GM23338 (cell line): Measurements from ENCODE around the gene SLC6A13. TPM values are rescaled to one million over a fixed set of nuclear protein-coding genes. Genes with fewer than 3 reads are reported as not detected.

Experiments
- ATAC-seq: fragments of 200-7000 bp; cut with Tn5 transposase; 3 replicates; pipeline ENCODE4 v1.9.1; 2020
- DNase-seq: peaks from one replicate; pipeline ENCODE4 v3.0.0-alpha.2; 2015; ENCODE audit warnings: low spot score
- H2AFZ ChIP-seq: fragments of 200-600 bp; sonication (generic); 2 replicates; pipeline ENCODE4 v1.8.0; 2016; ENCODE audit warnings: antibody characterized with exemption, mild to moderate bottlenecking, moderate library complexity
- H3F3A ChIP-seq: fragments of 200-600 bp; sonication (generic); replicated peaks from 2 replicates; pipeline ENCODE4 v1.8.0; 2017; ENCODE audit warnings: antibody characterized with exemption, mixed run types, low read depth
- H3K27ac ChIP-seq: fragments of 200-600 bp; sonication (generic); 2 replicates; pipeline ENCODE4 v1.6.1; 2016; ENCODE audit warnings: low read depth
- H3K27me3 ChIP-seq: fragments of 200-600 bp; sonication (generic); 2 replicates; pipeline ENCODE4 v1.8.0; 2016; ENCODE audit warnings: mild to moderate bottlenecking, mixed run types, moderate library complexity; ENCODE audit not compliant: insufficient read depth
- H3K36me3 ChIP-seq: fragments of 200-600 bp; sonication (generic); 2 replicates; pipeline ENCODE4 v1.8.0; 2016; ENCODE audit warnings: mild to moderate bottlenecking; ENCODE audit not compliant: insufficient read depth
- H3K4me1 ChIP-seq: fragments of 200-600 bp; sonication (generic); 2 replicates; pipeline ENCODE4 v1.8.0; 2016; ENCODE audit warnings: mild to moderate bottlenecking, moderate library complexity; ENCODE audit not compliant: insufficient read depth
- H3K4me2 ChIP-seq: fragments of 200-600 bp; sonication (generic); 2 replicates; pipeline ENCODE4 v1.7.1; 2017; ENCODE audit warnings: mixed run types
- H3K4me3 ChIP-seq: fragments of 200-600 bp; sonication (generic); 2 replicates; pipeline ENCODE4 v1.6.1; 2016; ENCODE audit warnings: mixed run types
- H3K79me2 ChIP-seq: fragments of 200-600 bp; sonication (generic); replicated peaks from 2 replicates; pipeline ENCODE4 v1.8.0; 2017; ENCODE audit warnings: mild to moderate bottlenecking; ENCODE audit not compliant: insufficient read depth
- H3K9me2 ChIP-seq: fragments of 200-600 bp; sonication (generic); 2 replicates; pipeline ENCODE4 v1.8.0; 2017; ENCODE audit not compliant: insufficient read depth
- H4K20me1 ChIP-seq: fragments of 200-600 bp; sonication (generic); replicated peaks from 2 replicates; pipeline ENCODE4 v1.8.0; 2017; ENCODE audit warnings: mild to moderate bottlenecking; ENCODE audit not compliant: insufficient read depth
- H3K27ac Mint-ChIP-seq: 2 replicates; pipeline ENCODE4 v1.8.0; 2020; ENCODE audit warnings: inconsistent platforms, mild to moderate bottlenecking, moderate library complexity, mixed read lengths
- H3K27me3 Mint-ChIP-seq: 3 replicates; pipeline ENCODE4 v1.8.0; 2022; ENCODE audit warnings: low read depth, mild to moderate bottlenecking, moderate library complexity, mixed read lengths, inconsistent platforms; ENCODE audit not compliant: insufficient read depth, poor library complexity
- H3K36me3 Mint-ChIP-seq: 3 replicates; pipeline ENCODE4 v1.8.0; 2021; ENCODE audit warnings: low read depth, mild to moderate bottlenecking, inconsistent platforms, moderate library complexity, mixed read lengths
- H3K4me1 Mint-ChIP-seq: 3 replicates; pipeline ENCODE4 v1.8.0; 2020; ENCODE audit warnings: mild to moderate bottlenecking, inconsistent platforms, mixed read lengths
- H3K4me3 Mint-ChIP-seq: 3 replicates; pipeline ENCODE4 v1.8.0; 2021; ENCODE audit warnings: moderate library complexity, mild to moderate bottlenecking, inconsistent platforms, mixed read lengths
- H3K9me3 Mint-ChIP-seq: 3 replicates; pipeline ENCODE4 v1.8.0; 2020; ENCODE audit warnings: moderate library complexity, mild to moderate bottlenecking, inconsistent platforms, mixed read lengths
- CTCF ChIP-seq, 2 experiments: fragments of 200-600 bp in 1 of 2; sonication (generic) in 1 of 2; conservative IDR thresholded peaks; 2 replicates each; pipeline versions ENCODE4 v1.5.1 to v1.6.1; 2016 to 2017; ENCODE audit warnings: antibody characterized with exemption in 2 of 2, low read depth in 2 of 2, mild to moderate bottlenecking in 2 of 2, moderate library complexity in 1 of 2
- ETS1 ChIP-seq: IDR thresholded peaks from 2 replicates; pipeline ENCODE4 v1.6.1; 2016; ENCODE audit warnings: antibody characterized with exemption
- EZH2 ChIP-seq: fragments of 200-600 bp; sonication (generic); IDR thresholded peaks from one replicate; pipeline ENCODE4 v1.8.0; 2017; ENCODE audit warnings: antibody characterized with exemption, mild to moderate bottlenecking, low read depth; ENCODE audit not compliant: unreplicated experiment
- EZH2phosphoT487 ChIP-seq: fragments of 200-600 bp; sonication (generic); IDR thresholded peaks from one replicate; pipeline ENCODE4 v1.8.1; 2018; ENCODE audit warnings: antibody characterized with exemption; ENCODE audit not compliant: unreplicated experiment
- JUNB ChIP-seq: IDR thresholded peaks from one replicate; pipeline ENCODE4 v1.6.1; 2016; ENCODE audit warnings: antibody characterized with exemption; ENCODE audit not compliant: unreplicated experiment
- NANOG ChIP-seq: IDR thresholded peaks from 2 replicates; pipeline ENCODE4 v1.6.1; 2016; ENCODE audit warnings: antibody characterized with exemption, borderline replicate concordance
- POLR2AphosphoS5 ChIP-seq: IDR thresholded peaks from 2 replicates; pipeline ENCODE4 v1.6.1; 2016; ENCODE audit warnings: antibody characterized with exemption, low read depth
- REST ChIP-seq: IDR thresholded peaks from one replicate; pipeline ENCODE4 v1.6.1; 2018; ENCODE audit warnings: antibody characterized with exemption; ENCODE audit not compliant: unreplicated experiment
- STAT1 ChIP-seq: IDR thresholded peaks from one replicate; pipeline ENCODE4 v1.6.1; 2016; ENCODE audit warnings: antibody characterized with exemption; ENCODE audit not compliant: unreplicated experiment
- ZNF114 ChIP-seq: fragments of 250-450 bp; sonication (Bioruptor Pico); IDR thresholded peaks from 2 replicates; pipeline ENCODE4 v1.5.0; 2020; ENCODE audit warnings: mild to moderate bottlenecking, moderate library complexity
- ZNF331 ChIP-seq: fragments of 250-450 bp; sonication (Bioruptor Pico); IDR thresholded peaks from 2 replicates; pipeline ENCODE4 v1.5.0; 2020; ENCODE audit warnings: low read depth, mild to moderate bottlenecking, moderate library complexity
- polyA plus RNA-seq: library from polyadenylated mRNA; unstranded; fragments of >200 nt; fragmentation: Nextera tagmentation; extraction: Ambion mirVana; gene quantifications from 2 replicates; pipeline ENCODE4 v1.2.1, GENCODE V29; 2016
- total RNA-seq: library from RNA; depleted of rRNA; stranded (reverse); fragments of >200 nt; shearing (Covaris generic); gene quantifications from 2 replicates; pipeline ENCODE4 v1.2.3, GENCODE V29; 2014

SLC6A13 gene
- total and polyA plus RNA-seq, 2 experiments from 2014 or later = not detected

- TF ChIP-seq ETS1 (no peak), CTCF (conservative IDR thresholded peaks at IDR 0.05; ENCODE audit: low read depth in 2 of 2) (no peak), REST (no peak), NANOG (no peak), ZNF114 (CRISPR knock-in tag) (no peak), EZH2phosphoT487 (no peak), JUNB (no peak), STAT1 (no peak), ZNF331 (CRISPR knock-in tag) (no peak), EZH2 (no peak), POLR2AphosphoS5 (no peak)
Observed at GRCh38 chr12:213527-213932, 49.1 kb downstream of the SLC6A13 start (continued).

- Histone ChIP-seq H3K27me3 (peaks cover 12% of the 10 kb centered on the region), H3K79me2 (no peaks in the 10 kb centered on the region), H3K36me3 (no peaks in the 10 kb centered on the region), H3K4me2 (no peak overlapping the region), H3K27ac (no peak overlapping the region), H3K4me3 (no peak overlapping the region), H3F3A (no peaks in the 10 kb centered on the region), H3K4me1 (peaks cover 6% of the 10 kb centered on the region; the same call in 1 of the 2 replicates), H2AFZ (no peak overlapping the region), H4K20me1 (no peaks in the 10 kb centered on the region), H3K9me2 (no peaks in the 10 kb centered on the region)
- ATAC-seq (no peak), DNase-seq (no peak)
- Mint-ChIP-seq H3K36me3 (no peaks in the 10 kb centered on the region; the same call in 2 of the 3 replicates), H3K27ac (no peak overlapping the region), H3K4me3 (no peak overlapping the region), H3K4me1 (peaks cover 31% of the 10 kb centered on the region), H3K9me3 (no peaks in the 10 kb centered on the region), H3K27me3 (peaks cover 15% of the 10 kb centered on the region)
- TF ChIP-seq ETS1 = no peak
- no peak for TF ChIP-seq POLR2AphosphoS5
- no peak for TF ChIP-seq REST
- TF ChIP-seq CTCF (conservative IDR thresholded peaks at IDR 0.05; ENCODE audit: low read depth in 2 of 2) = no peak
Observed at GRCh38 chr12:212715-213526, 49.7 kb downstream of the SLC6A13 start.
